Measurements from ENCODE around the gene DENND1A. TPM values are rescaled to one million over a fixed set of nuclear protein-coding genes. Genes with fewer than 3 reads are reported as not detected.
A peak's percentile ranks its signal among the peaks of the same experiment; 100 is the strongest.

Gene DENND1A
- total RNA-seq, 1 experiment from 2014 or later = 23.5 TPM

DNA sequence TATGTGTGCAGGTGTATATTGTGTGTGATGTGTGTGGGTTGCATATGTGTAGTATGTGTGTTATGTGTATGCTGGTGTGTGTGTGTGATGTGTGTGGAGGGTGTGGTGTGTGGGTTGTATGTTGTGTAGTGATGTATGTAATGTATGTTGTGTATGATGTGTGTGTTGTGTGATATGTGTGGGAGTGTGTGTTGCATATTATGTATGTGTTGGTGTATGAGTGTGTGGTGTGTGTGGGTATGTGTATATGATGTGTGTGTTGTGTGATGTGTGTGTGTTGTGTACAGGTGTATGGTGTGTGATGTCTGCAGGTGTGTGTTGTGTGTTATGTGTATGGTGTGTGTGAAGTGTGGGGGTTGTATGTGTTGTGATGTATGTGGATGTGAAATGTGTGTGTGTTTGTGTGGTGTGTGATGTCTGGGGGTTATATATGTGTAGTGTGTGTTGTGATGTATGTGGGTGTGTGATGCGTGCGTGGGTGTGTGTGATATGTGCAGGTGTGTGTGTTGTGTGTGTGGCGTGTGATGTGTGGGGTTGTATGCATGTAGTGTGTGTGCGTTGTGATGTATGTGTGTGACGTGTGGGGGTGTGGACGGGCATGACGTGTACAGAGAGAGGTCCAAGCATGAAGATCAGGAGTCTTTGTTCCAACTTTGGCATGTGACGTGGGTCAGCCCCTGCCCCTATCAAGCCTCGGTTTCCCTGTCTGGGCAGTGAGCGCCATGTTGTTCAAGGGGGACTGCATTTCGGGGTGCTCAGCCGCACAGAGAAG lies 582.5 kb downstream of the DENND1A start (continued):
- TF ChIP-seq, protein P1, sequence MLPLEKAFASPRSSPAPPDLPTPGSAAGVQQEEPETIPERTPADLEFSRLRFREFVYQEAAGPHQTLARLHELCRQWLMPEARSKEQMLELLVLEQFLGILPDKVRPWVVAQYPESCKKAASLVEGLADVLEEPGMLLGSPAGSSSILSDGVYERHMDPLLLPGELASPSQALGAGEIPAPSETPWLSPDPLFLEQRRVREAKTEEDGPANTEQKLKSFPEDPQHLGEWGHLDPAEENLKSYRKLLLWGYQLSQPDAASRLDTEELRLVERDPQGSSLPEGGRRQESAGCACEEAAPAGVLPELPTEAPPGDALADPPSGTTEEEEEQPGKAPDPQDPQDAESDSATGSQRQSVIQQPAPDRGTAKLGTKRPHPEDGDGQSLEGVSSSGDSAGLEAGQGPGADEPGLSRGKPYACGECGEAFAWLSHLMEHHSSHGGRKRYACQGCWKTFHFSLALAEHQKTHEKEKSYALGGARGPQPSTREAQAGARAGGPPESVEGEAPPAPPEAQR (CRISPR knock-in tag; IDR thresholded peaks at IDR 0.05) = no peak

DNA sequence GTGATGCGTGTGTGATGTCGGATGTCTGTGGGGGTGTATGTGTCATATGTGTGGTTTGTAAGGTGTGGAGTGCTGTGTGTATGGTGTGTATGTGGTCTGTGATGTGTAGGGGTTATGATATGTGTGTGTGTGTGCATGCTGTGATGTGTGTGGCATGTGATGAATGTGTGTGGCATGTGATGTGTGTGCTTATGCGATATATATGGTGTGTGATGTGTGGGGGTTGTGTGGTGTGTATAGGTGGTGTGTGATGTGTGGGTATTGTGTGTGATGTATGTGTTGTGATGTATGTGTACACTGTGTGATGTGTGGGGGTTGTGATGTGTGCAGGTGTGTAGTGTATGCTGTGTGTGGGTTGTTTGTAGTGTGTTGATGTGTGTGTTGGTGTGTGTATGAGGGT lies 583.1 kb downstream of the DENND1A start:
- no peak for DNase-seq (ENCODE audit: low spot score)
- POLR2A ChIA-PET = no interaction called here
- Mint-ChIP-seq H3K27ac (no peak overlapping the region), H3K9me3 (no peaks in the 10 kb centered on the region), H3K27me3 (ENCODE audit: low read depth) (no peaks in the 10 kb centered on the region), H3K4me3 (no peak overlapping the region), H3K4me1 (peaks cover 3% of the 10 kb centered on the region; the same call in 1 of the 2 replicates), H3K36me3 (no peaks in the 10 kb centered on the region)
- TF ChIP-seq IRF2 (CRISPR knock-in tag; IDR thresholded peaks at IDR 0.05; ENCODE audit: borderline replicate concordance, low read depth) (no peak), OVOL2 (CRISPR knock-in tag; IDR thresholded peaks at IDR 0.05; ENCODE audit: borderline replicate concordance) (no peak)
- ATAC-seq = no peak
- CTCF ChIA-PET = no interaction called here

GRCh38 chr9:123346026-123346425 lies 583.9 kb downstream of the DENND1A start:
- no peaks in the 10 kb centered on the region for H3K36me3 Mint-ChIP-seq
- CTCF ChIA-PET = interaction anchor here (1.6 kb wide), 1 partner anchor 253 kb away, joined by 4 read pairs; no protein-coding TSS in a partner anchor
- no peak for DNase-seq (ENCODE audit: low spot score)
- peaks cover 3% of the 10 kb centered on the region; the same call in 1 of the 2 replicates for H3K4me1 Mint-ChIP-seq
- POLR2A ChIA-PET = no interaction called here
- no peak for ATAC-seq
- H3K9me3 Mint-ChIP-seq = no peaks in the 10 kb centered on the region
- no peak overlapping the region for H3K27ac Mint-ChIP-seq
- H3K4me3 Mint-ChIP-seq = no peak overlapping the region
- TF ChIP-seq, protein P2, sequence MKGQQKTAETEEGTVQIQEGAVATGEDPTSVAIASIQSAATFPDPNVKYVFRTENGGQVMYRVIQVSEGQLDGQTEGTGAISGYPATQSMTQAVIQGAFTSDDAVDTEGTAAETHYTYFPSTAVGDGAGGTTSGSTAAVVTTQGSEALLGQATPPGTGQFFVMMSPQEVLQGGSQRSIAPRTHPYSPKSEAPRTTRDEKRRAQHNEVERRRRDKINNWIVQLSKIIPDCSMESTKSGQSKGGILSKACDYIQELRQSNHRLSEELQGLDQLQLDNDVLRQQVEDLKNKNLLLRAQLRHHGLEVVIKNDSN (CRISPR knock-in tag; IDR thresholded peaks at IDR 0.05) = no peak
- no peak for TF ChIP-seq TP53 (CRISPR knock-in tag; IDR thresholded peaks at IDR 0.05)
- TF ChIP-seq ZMAT4 (CRISPR knock-in tag; IDR thresholded peaks at IDR 0.05) = no peak
- TF ChIP-seq ATF3 (CRISPR knock-in tag; conservative IDR thresholded peaks at IDR 0.05) = no peak
- no peak for TF ChIP-seq SOX15 (CRISPR knock-in tag; IDR thresholded peaks at IDR 0.05)
- TF ChIP-seq FOXP4 (CRISPR knock-in tag; IDR thresholded peaks at IDR 0.05) = no peak
- no peak for TF ChIP-seq TEAD4 (CRISPR knock-in tag; IDR thresholded peaks at IDR 0.05)
- TF ChIP-seq ELF4 (CRISPR knock-in tag; IDR thresholded peaks at IDR 0.05; ENCODE audit: low read depth) = no peak
- no peaks in the 10 kb centered on the region for H3K27me3 Mint-ChIP-seq (ENCODE audit: low read depth)

DNA sequence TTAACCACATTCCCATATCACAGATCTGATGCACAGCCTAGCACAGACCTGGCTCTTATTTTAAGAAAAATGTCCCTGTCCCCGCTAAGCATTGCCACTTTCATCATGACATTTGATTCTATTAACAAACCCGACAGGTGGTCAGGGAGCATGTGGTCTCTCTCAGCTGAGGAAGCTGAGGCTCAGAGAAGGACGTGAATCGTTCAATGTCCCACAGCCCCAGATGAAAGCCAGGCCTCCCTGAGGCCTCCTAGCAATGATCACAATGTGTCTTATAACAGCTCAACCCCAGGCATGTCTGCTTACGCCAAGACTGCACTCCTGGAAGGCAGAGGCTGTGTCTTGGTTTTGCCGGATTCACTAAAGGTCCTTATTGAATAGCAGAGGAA lies 584.4 kb downstream of the DENND1A start:
- ATAC-seq (no peak), DNase-seq (ENCODE audit: low spot score) (no peak)
- Mint-ChIP-seq H3K9me3 (no peaks in the 10 kb centered on the region), H3K27ac (peak overlapping the region; percentile 50; the same call in 1 of the 2 replicates), H3K36me3 (no peaks in the 10 kb centered on the region), H3K27me3 (ENCODE audit: low read depth) (no peaks in the 10 kb centered on the region), H3K4me1 (peaks cover 3% of the 10 kb centered on the region; the same call in 1 of the 2 replicates), H3K4me3 (no peak overlapping the region)
- ChIA-PET CTCF (interaction anchor here (0.6 to 1.6 kb wide), 2 partner anchors 190 to 253 kb away, joined by 3 to 4 read pairs; no protein-coding TSS in a partner anchor), POLR2A (no interaction called here)
- TF ChIP-seq ELF4 (CRISPR knock-in tag; IDR thresholded peaks at IDR 0.05; ENCODE audit: low read depth) (no peak), ZNF121 (CRISPR knock-in tag; IDR thresholded peaks at IDR 0.05) (no peak), JAZF1 (CRISPR knock-in tag; IDR thresholded peaks at IDR 0.05) (no peak), NR1H2 (CRISPR knock-in tag; IDR thresholded peaks at IDR 0.05) (no peak), NFE2L1 (CRISPR knock-in tag; IDR thresholded peaks at IDR 0.05) (no peak), SMAD4 (CRISPR knock-in tag; IDR thresholded peaks at IDR 0.05) (no peak), OVOL2 (CRISPR knock-in tag; IDR thresholded peaks at IDR 0.05; ENCODE audit: borderline replicate concordance) (no peak), ZMAT4 (CRISPR knock-in tag; IDR thresholded peaks at IDR 0.05) (no peak), EMX1 (CRISPR knock-in tag; IDR thresholded peaks at IDR 0.05) (no peak), NFATC4 (CRISPR knock-in tag; IDR thresholded peaks at IDR 0.05) (no peak), ZNF219 (CRISPR knock-in tag; IDR thresholded peaks at IDR 0.05; ENCODE audit: borderline replicate concordance) (no peak), TEAD4 (CRISPR knock-in tag; IDR thresholded peaks at IDR 0.05) (no peak), ZNF671 (CRISPR knock-in tag; IDR thresholded peaks at IDR 0.05) (no peak), ATF1 (CRISPR knock-in tag; IDR thresholded peaks at IDR 0.05) (no peak), ATF2 (CRISPR knock-in tag; IDR thresholded peaks at IDR 0.05; ENCODE audit: borderline replicate concordance, low read depth) (no peak)
- TF ChIP-seq, protein P1 (CRISPR knock-in tag; IDR thresholded peaks at IDR 0.05) = no peak
